Vagina (tissue), 2 donors: ENCODE data around the gene ASS1. TPM values are rescaled to one million over a fixed set of nuclear protein-coding genes. Genes with fewer than 3 reads are reported as not detected.
A peak's percentile ranks its signal among the peaks of the same experiment; 100 is the strongest.

Source experiments
- DNase-seq, 2 donors: peaks; one replicate each; pipeline ENCODE4 v3.0.0-alpha.2; 2017; ENCODE audit errors: extremely low spot score in 2 of 2
- H3K27ac ChIP-seq: fragments of 200-600 bp; sonication (generic); one replicate; pipeline ENCODE4 v1.5.1; 2019
- H3K27me3 ChIP-seq: fragments of 200-600 bp; sonication (generic); one replicate; pipeline ENCODE4 v1.5.1; 2019
- H3K36me3 ChIP-seq, 2 donors: fragments of 200-600 bp; sonication (generic); one replicate each; pipeline ENCODE4 v1.5.1; 2017 to 2019
- H3K4me1 ChIP-seq: fragments of 200-600 bp; sonication (generic); one replicate; pipeline ENCODE4 v1.5.1; 2019
- H3K4me3 ChIP-seq, 2 donors: fragments of 200-600 bp; sonication (generic); 1 replicate in 1 of 2; 2 replicates in 1 of 2; pipeline ENCODE4 v1.5.1; 2016 to 2019
- H3K9me3 ChIP-seq: fragments of 200-600 bp; sonication (generic); one replicate; pipeline ENCODE4 v1.5.1; 2019
- CTCF ChIP-seq, 3 experiments: fragments of 450-650 bp in 2 of 3; fragments of 200-600 bp in 1 of 3; sonication (generic) in 1 of 3; IDR thresholded peaks; one replicate each; pipeline ENCODE4 v1.5.1; 2017 to 2019; ENCODE audit warnings: antibody characterized with exemption in 3 of 3, mild to moderate bottlenecking in 2 of 3, moderate library complexity in 2 of 3
- POLR2A ChIP-seq, 2 donors: fragments of 450-650 bp; IDR thresholded peaks; one replicate each; pipeline ENCODE4 v1.6.1; 2017; ENCODE audit warnings: antibody characterized with exemption in 2 of 2, mild to moderate bottlenecking in 2 of 2, moderate library complexity in 2 of 2
- POLR2AphosphoS5 ChIP-seq, 2 donors: sonication (generic); formaldehyde crosslinking; IDR thresholded peaks; one replicate each; pipeline ENCODE4 v1.9.0; 2017; ENCODE audit warnings: antibody characterized with exemption in 2 of 2, mild to moderate bottlenecking in 2 of 2, low read depth in 1 of 2; ENCODE audit not compliant: insufficient read depth in 1 of 2
- intact Hi-C: fragments of 100-400 bp; cut with DNase I; formaldehyde crosslinking; loops from one replicate; pipeline ENCODE4 v1.15.1; 2023
- total RNA-seq: library from RNA; depleted of rRNA; stranded (reverse); fragments of >200 nt; gene quantifications from one replicate; pipeline ENCODE4 v1.2.3, GENCODE V29; 2016

The ASS1 gene
- total RNA-seq, 1 donor from 2014 or later, result 84.0 TPM

DNA sequence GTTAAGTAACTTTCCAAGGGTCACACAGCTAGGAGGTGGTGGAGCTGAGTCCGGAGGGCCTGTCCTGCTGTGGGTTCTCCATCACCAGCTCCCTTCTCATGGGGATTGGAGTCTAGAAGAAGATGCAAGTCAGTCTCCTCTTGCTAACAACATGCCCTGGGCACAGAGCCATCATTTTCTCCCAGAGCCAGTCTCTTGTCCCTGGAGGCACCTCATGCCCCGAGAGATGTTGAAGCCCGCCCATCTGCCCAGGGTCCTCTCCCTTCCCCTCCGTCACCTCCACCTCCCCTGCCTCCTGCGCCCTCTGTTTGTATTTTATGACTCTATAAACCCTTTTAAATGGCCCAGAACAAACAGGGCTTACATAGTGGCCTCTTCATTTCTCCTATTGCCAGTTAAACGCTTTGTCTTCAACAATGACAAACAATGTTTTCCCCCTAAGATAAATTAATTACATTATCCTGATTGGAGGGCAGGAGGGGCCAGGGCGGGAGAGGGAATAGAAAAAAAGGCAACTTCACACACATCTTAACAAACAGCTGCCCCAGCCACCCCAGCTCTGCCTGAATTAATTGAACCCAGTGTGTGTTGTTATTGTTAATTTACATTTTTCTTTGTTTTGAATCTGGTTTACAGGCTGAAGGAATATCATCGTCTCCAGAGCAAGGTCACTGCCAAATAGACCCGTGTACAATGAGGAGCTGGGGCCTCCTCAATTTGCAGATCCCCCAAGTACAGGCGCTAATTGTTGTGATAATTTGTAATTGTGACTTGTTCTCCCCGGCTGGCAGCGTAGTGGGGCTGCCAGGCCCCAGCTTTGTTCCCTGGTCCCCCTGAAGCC, 55.8 kb downstream of the ASS1 start:
- H3K4me1 ChIP-seq, result no peaks in the 10 kb centered on the region
- no peaks in the 10 kb centered on the region for H3K36me3 ChIP-seq
- DNase-seq, result no peak
- intact Hi-C loops, result no loop called here
- TF ChIP-seq POLR2AphosphoS5 (IDR thresholded peaks at IDR 0.05; ENCODE audit: insufficient read depth in 1 of 2, low read depth in 1 of 2), result no peak
- TF ChIP-seq POLR2A (IDR thresholded peaks at IDR 0.05), result no peak
- no peak for TF ChIP-seq CTCF (IDR thresholded peaks at IDR 0.05)
- H3K27ac ChIP-seq, result no peak overlapping the region
- no peaks in the 10 kb centered on the region for H3K9me3 ChIP-seq
- H3K4me3 ChIP-seq, result no peak overlapping the region
- H3K27me3 ChIP-seq, result no peaks in the 10 kb centered on the region

DNA sequence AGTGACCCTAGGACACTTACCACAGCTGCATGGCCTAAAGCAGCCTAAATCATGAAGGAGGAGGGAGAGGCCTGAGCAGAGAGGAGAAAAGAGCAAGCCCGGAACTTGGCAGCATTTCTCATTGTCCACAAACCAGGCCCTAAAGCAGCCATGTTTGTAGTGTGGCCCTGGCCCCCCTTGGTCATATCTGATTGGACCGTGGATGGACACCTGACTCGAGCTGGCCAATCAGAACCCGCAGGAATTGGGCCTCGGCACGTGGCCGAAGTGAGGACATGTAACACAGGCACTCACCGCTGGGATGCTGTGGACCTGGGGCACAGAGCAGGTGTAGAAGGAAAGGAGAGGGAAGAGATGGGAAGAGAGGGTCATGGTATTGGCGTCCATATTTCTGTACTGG, 56.9 kb downstream of the ASS1 start:
- intact Hi-C loops, result no loop called here
- H3K9me3 ChIP-seq, result no peaks in the 10 kb centered on the region

DNA sequence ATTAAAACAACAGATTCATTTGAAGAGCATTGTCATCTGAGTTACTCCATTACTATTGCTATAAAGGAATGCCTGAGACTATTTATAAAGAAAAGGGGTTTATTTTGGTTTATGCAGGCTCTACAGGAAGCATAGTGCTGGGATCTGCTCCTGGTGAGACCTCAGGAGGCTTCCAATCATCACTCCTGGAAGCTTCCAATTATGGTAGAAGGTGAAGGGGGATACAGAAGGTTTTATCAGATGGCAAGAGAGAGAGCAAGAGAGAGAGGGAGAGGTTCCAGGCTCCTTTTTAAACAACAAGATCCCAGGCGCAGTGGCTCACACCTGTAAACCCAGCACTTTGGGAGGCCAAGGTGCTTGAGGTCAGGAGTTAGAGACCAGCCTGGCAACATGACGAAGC, 63.5 kb downstream of the ASS1 start:
- no peaks in the 10 kb centered on the region for H3K4me1 ChIP-seq
- no peaks in the 10 kb centered on the region for H3K36me3 ChIP-seq
- no peaks in the 10 kb centered on the region for H3K9me3 ChIP-seq
- no peak for DNase-seq
- no peak overlapping the region for H3K27ac ChIP-seq
- intact Hi-C loops, result no loop called here
- no peak overlapping the region for H3K4me3 ChIP-seq
- H3K27me3 ChIP-seq, result no peaks in the 10 kb centered on the region
- TF ChIP-seq POLR2AphosphoS5 (IDR thresholded peaks at IDR 0.05; ENCODE audit: insufficient read depth in 1 of 2, low read depth in 1 of 2), result no peak
- no peak for TF ChIP-seq CTCF (IDR thresholded peaks at IDR 0.05)
- no peak for TF ChIP-seq POLR2A (IDR thresholded peaks at IDR 0.05)

More for the DNA sequence above, 56.9 kb downstream of the ASS1 start:
- Histone ChIP-seq H3K27me3 (no peaks in the 10 kb centered on the region), H3K36me3 (no peaks in the 10 kb centered on the region), H3K4me1 (no peaks in the 10 kb centered on the region), H3K27ac (no peak overlapping the region), H3K4me3 (no peak overlapping the region)
- no peak for DNase-seq
- TF ChIP-seq POLR2AphosphoS5 (IDR thresholded peaks at IDR 0.05; ENCODE audit: insufficient read depth in 1 of 2, low read depth in 1 of 2) (peak in 1 of 2 donors; percentile 11), POLR2A (IDR thresholded peaks at IDR 0.05) (no peak)

- Histone ChIP-seq H3K27me3 (no peaks in the 10 kb centered on the region), H3K4me3 (no peak overlapping the region), H3K4me1 (no peaks in the 10 kb centered on the region), H3K9me3 (no peaks in the 10 kb centered on the region), H3K27ac (no peak overlapping the region), H3K36me3 (no peaks in the 10 kb centered on the region)
- TF ChIP-seq POLR2A (IDR thresholded peaks at IDR 0.05), result no peak
- TF ChIP-seq CTCF (IDR thresholded peaks at IDR 0.05), result no peak
- no peak for TF ChIP-seq POLR2AphosphoS5 (IDR thresholded peaks at IDR 0.05; ENCODE audit: insufficient read depth in 1 of 2, low read depth in 1 of 2)
- DNase-seq, result no peak
- intact Hi-C loops, result no loop called here
Observed at GRCh38 chr9:130512199-130512598, 67.4 kb downstream of the ASS1 start.

DNA sequence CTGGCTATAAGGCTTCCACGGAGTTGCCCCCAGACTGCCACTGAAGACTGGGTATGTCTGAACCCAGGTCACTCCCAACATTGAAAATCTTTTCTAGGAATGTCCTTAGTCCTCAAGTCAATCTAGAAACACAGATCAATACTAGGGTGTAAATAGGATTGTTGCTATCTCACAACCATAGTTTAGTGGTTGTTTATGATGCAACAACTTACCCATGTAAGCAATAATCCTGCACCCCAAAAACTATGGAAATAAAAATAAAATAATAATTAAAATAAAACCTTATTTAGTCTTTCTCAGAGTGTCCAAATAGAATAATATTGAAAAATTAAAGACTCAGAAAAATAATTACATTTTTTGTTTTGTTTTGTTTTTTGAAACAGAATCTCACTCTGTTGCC, 68.3 kb downstream of the ASS1 start:
- H3K4me1 ChIP-seq, result no peaks in the 10 kb centered on the region
- no peaks in the 10 kb centered on the region for H3K36me3 ChIP-seq
- H3K9me3 ChIP-seq, result no peaks in the 10 kb centered on the region
- no peaks in the 10 kb centered on the region for H3K27me3 ChIP-seq
- H3K4me3 ChIP-seq, result no peak overlapping the region
- DNase-seq, result no peak
- intact Hi-C loops, result no loop called here
- no peak for TF ChIP-seq POLR2AphosphoS5 (IDR thresholded peaks at IDR 0.05; ENCODE audit: insufficient read depth in 1 of 2, low read depth in 1 of 2)
- TF ChIP-seq POLR2A (IDR thresholded peaks at IDR 0.05), result no peak
- no peak for TF ChIP-seq CTCF (IDR thresholded peaks at IDR 0.05)
- no peak overlapping the region for H3K27ac ChIP-seq
